HG03025 (cell line): ENCODE measurements around the gene SYNJ2.

Source experiments
- ATAC-seq: cut with Tn5 transposase; IDR thresholded peaks from one replicate; pipeline ENCODE4 v1.9.1; 2021; ENCODE audit warnings: mild to moderate bottlenecking, moderate library complexity; ENCODE audit not compliant: unreplicated experiment, low FRiP score

Gene SYNJ2

DNA sequence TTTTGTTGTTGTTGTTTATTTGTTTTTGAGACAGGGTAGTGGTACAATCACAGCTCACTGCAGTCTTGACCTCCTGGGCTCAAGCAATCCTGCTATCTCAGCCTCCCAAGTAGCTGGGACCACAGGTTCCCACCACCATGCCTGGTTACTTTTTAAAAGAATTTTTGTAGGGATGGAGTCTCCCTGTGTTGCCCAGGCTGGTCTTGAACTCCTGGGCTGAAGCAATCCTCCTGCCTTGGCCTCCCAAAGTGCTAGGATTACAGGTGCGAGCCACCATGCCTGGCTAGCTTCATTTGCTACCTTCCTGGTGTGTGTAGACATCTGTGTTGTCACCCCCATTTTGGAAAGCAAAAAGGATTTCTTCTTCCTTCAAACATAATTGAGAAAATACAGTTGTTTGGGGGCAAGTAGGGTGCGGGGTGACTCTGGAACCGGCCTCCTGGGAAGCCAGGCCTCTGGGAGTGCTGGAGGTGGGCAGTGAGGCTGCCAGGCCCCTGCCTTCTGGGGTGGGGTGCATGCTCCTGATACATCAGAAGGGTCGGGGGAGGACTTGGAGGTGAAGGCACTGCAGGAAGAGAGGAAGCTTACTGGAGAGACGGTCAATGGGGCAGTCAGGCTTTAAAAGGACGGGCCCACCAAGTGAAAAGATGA is 28.4 kb downstream of the SYNJ2 start:
- no peak for ATAC-seq

DNA sequence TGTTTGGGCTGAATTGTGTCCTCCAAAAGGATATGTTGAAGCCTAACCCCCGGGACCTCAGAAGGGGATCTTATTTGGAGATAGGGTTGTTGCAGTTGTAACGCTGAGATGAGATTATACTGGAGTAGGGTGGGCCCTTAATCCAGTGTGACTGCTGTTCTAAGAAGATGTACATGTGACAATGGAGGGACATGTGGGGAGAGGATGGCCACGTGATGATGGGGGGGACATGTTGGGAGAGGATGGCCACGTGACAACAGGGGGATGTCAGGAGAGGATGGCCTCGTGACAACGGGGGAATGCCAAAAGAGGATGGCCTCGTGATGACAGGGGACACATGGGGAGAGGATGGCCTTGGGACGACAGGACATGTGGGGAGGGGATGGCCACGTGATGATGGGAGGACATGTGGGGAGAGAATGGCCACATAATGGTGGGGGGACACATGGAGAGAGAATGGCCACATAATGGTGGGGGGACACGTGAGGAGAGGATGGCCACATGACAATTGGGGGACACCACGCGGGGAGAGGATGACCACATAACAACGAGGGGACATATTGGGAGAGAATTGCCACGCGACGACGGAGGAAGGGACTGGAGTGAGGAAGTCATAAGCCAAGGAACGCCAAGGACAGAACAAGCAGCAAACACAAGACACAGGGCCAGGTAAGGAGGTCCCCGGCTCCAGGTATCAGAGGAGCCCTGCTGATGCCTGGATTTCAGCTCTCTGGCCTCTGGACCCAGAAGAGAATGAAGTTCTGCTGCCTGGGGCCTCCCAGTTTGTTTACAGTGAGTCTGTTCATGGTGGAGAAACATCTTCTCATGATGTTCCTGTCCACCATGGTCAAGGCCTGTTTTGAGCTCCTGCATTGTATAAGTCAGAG is 29.2 kb downstream of the SYNJ2 start:
- ATAC-seq, result no peak

DNA sequence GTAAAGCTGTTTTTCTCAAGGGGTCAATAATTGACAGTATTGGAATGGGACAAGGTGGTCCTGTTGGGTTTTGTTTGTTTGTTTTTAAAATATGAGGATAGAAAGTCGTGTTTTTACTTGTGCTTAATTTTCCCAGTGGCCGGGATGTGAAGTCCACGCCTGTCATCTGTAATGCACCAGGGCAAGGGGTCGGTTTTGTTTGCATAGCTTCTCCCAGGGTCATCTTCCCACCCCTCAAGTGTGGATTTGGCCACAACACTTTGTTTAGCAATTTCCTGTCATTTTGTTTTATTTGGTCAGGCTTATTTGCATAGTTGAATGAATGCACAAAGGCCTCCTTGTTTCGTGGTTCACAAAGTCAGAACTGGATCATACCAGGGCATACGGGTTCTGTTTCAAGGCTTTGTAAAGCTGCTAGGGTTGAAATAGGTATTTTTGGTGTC is 29.8 kb downstream of the SYNJ2 start:
- no peak for ATAC-seq

DNA sequence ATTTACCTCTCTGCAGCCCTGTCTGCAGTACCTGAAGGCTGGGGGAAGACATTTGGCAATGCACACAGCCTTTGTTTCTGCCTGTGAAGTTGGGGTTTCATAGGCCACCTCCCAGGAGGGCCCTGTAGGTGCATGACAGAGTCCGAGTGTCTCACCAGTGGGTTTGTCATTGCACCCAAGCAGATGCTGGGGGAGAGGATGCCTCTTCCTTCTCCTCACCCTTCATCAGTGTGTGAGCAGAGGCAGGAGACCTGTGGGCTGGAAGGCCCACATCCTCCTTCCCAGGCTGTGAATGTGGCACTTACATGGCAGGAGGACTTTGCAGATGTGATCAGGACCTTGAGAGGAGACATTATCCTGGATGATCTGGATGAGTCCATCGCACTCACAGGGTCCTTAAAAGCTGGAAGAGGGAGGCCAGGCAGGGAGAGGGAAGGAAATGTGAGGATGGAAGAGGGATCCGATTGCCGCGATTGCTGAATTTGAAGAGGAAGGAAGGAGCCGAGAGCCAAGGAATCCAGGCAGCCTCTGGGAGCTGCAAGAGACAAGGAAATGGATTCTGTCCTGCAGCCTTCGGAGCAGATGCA is 30.4 kb downstream of the SYNJ2 start:
- ATAC-seq, result no peak

DNA sequence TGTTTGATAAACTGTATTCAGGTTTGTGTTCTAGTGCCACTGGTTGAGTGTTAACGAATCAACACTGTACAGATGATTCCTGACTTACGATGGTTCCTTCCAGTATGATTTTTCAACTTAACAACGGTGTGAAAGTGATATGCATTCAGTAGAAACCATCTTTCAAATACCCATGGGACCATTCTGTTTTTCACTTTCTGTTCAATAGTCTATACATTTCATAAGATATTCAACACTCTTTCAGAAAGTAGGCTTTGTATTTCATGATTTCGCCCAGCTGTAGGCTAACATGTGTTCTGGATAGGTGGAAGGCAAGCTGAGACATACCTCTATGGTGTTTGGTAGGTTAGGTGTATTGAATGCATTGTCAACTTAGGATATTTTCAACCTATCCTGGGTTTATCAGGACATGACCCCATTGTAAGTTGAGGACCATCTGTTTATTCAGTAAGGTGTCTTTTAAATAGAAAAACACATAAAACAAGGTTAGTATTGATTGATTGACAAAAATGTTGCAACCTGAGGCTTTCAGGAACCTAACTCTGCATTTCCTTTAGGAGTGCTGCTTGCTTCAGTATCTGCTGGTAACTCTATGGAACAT is 32.3 kb downstream of the SYNJ2 start:
- ATAC-seq, result no peak

DNA sequence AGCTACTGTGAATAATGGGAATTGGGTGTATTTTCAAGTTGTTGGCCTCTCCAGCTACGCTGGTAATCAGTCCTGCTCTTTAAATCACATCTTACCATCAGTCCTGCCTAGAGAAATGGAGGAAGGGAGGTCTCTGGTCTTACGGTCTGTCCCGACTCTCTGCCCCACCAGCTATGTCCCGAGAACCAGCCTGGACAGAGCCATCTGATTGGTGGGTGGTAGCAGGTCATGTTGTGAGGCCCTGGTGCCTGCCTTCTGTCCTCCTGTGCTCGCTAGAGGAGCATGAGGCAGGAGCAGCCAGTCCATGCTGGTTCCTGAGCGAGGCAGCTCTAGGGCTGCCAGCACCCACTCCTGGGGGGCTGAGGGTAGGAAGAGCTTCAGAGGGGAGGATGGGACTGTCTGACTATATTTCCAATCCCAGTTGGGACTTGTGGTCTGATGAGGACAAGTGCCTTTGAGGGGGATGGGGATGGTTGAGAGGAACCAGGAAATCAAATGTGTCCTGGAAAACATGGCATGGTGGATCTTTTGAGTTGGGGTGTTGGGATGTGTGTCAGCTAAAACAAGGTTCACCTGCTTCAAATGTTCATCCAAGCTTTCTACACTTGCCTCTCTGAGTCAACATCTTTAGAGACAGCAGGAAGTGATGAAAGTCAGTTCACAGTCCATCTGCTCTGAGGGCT is 33.0 kb downstream of the SYNJ2 start:
- ATAC-seq, result no peak

DNA sequence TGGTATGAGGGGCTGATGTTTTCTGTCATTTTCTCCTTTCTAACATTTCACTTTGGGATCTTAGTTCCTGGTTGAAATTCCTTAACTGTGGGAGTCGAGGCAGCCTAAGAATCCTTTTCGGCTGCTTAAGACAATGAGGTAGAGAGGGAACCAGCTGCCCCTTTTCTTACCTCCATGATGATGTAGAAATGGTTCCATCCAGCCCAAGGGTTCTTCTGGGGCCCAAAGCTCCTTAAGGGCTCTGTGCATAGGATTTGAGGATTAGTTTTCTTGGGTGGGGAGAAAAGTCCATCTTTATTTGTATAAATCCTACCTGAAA is 33.5 kb downstream of the SYNJ2 start:
- no peak for ATAC-seq

DNA sequence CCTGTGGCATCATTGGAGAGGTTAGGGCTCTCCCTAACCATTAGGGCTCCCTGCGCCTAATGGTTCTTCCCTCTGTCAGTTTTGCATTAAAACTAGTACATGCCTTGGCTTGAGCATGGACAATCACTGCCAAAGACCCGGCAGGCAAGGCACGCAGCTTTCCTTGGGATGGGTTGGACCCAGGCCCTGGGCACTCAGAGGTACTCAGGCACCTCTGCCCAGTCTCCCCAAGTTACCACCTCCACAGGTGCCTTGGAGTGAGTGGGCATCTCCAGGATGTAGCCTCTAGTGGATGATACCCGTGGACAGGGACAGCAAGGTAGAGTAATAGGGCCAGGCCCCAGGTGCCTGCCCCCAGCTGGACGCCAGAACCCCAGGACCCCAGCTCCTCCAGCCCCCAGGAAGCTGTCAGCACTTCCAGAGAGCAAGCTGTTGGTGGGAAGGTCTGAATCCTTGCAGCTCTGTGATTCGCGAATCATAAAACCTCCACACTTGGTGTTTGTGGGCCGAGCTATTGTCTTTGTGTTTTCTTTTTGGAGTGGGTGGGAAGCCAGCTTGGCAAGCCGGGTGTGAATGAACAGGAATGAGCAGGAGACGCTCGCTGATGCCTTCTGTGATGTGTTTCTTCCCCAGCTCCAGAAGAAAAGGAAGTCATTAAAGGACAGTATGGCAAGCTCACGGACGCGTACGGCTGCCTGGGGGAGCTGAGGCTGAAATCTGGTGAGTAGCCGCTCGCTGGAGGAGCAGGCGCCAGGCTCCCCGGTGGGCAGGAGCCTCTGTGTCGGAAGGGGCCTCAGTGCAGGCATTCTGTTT is 35.1 kb downstream of the SYNJ2 start:
- ATAC-seq, result no peak

DNA sequence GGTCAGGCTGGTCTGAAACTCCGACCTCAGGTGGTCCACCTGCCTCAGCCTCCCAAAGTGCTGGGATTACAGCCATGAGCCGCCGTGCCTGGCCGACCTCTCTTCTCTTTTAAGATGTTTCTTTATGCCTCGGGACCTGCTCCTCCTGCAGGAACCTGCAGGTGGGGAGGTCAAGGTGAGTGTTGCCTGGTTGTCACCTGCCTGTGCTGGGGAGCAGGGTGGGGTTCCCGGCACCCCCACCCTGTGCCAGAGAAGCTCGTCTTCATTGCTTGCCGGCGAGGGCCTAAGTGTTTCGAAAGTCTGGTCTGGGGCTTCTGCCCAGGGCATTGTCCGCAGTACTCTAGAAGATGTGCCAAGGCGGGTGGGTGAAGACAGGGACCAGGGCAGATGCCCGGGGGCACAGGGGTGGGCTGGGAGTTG is 36.0 kb downstream of the SYNJ2 start:
- ATAC-seq, result no peak

DNA sequence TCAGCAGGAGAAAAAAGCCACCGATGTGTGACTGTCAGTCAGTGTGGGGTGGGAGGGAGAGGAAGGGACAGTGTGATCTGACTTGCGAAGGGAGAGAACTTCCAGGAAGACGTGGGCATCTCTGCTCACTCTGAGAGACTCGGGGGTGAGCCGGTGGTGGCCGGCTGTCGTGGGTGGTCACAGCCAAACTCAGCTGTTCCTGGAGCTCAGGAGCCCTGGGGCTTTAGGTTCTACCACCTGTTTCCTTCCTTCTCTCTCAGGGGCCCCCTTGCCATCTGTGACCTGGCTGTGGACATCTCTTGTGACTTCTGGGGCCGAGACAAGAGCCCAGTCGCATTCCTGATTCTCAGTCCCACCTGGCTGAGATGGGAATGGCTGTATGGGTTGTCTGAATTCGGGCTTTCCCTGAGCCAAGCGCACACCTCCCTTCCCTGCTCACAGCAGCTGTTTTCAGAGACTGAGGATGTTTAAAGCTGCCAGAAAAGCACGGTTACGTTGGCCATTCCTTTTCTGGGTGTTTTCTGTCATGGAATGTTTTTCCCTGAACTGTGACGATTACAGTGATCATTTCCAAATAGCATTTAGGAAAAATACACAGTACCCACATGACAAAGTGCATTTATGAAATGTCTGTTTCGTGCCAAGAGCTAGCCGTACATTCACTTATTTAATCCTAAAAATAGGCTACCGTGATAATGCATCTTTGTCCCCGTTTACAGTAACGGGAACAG is 36.5 kb downstream of the SYNJ2 start:
- no peak for ATAC-seq

DNA sequence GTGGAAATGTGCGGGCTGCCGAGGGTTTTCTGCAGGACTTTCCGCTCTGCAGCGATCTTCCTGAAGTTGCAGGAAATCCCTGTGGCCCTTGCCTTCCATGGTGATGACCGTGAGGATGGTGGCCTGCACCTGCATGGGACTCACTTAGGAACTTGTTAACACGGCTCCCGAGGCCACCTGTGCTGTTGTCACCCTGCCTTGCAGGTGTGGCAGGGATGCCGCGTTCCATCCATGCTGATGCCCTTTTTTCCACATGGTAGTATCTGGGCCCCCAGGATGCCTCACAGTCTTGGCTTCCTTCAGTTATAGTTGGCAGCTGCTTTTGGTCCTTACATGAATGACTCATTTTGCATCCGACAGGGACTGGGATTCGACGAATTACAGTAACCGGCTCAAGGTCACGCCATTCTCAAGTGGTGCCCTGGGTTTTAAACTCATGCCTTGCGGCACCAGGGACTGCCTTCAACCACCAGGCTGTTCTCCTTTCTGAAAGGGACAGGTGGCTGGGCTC is 37.2 kb downstream of the SYNJ2 start:
- no peak for ATAC-seq

DNA sequence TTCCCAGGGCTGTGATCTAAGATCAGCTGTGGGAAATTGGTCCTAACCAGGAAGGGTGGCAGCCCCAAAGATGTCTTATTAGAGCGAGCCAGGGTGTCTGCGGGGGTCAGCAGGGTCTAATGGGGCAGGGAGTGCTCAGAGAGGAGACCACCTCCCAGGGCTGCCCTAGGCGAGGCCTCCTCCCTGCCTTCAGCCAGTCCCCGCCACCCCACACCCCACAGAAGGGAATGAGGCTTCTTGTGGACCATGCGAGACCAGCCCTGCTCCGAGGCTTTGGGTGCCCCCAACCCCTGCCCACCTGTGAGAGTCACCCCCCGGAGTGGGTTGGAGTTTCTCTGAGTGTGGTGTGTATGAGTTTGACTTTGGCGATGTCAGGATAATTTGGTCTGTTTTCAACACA is 37.8 kb downstream of the SYNJ2 start:
- no peak for ATAC-seq

DNA sequence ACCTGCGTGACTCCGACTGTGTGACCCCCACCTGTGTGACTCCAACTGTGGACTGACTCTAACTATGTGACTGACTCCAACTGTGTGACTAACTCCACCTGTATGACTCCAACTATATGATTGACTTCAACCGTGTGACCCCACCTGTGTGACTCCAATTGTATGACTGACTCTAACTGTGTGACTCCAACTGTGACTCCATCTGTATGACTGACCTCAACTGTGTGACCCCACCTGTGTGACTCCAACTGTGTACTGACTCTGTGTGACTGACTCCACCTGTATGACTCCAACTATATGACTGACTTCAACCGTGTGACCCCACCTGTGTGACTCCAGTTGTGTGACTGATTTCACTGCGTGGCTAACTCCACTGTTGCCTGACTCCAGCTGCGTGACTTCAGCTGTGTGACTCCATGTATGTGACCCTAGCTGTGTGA is 38.6 kb downstream of the SYNJ2 start:
- ATAC-seq, result no peak

DNA sequence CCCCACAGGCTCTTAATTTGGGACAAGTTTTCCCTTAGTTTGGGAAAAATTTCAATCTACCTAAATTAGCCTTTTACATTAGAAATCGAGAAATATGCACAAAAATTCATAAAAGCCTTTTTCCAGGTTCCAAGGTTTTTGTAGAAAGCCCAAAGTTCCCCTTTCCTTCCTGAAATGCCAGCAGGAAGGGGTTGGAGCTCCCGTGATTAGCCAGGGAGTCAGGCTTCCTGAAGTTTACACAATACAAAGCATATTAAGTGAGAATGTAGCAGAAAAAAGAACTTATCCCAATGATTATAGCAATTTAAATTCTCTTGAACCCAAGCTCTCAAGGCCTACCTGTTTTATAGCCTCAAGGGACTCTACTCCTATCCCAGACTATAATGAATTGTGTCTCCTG is 39.1 kb downstream of the SYNJ2 start:
- no peak for ATAC-seq

DNA sequence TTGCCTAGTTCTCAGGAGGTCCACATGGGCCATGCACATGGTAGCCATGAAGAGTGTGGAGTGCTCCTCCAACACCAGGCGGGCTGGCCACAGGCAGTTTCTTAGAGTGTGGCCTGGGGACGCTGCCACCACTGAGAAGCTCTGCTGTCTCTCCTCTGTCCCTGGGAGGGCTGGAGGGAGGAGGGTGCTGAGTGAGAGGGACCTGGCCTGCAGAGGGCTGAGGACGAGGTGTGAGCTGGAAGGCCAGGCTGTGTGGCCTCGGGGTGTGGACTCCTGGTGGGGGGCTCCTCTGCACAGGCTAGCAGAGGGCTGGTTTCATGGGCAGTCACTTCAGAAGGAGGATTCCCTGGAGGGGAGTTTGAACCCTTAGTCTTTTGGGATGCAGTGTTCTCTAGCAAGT is 39.7 kb downstream of the SYNJ2 start:
- no peak for ATAC-seq

DNA sequence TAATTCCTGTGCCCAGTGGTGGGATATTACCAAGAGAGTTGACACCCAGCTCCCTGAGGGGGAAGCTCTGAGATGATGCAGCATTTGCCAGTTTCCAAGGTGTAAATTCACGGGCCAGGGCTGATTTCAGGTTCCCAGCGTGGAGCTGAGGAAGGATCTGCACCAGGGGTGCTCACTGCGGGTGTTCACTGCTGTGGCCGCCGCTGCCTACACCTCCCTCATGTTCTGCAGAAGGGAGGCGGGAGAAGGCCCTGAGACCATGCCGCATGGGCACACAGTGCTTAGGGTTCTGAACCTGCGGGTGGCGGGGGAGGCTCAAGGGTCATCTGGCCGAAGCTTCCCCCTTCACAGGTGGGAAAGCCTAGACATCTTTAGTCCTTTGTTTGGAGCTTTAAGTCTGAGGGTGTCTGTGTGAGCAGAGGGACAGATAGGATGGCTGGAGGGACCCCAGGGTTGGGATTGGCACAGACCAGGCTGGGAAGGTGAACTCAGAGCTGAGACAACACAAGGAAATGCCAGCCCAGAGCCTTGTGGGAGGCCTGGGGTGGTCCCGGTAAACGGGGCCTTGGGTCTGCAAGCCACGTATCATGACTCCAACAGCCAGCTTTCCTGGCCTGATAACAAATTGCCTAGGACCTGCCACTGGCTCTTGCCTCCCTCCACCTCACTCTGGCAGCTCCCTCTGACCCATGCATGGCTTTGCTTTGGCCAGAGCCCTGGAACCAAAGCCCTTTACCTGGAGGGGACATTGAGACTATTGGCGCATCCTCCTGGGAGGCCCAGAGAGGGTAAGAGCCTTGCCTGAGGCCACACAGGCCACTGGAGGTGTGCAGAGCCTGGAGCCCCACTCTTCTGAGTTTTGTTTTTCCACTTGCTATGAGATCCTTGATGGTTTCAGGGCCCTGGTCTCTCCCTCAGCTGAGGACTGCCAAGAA is 40.4 kb downstream of the SYNJ2 start:
- no peak for ATAC-seq

DNA sequence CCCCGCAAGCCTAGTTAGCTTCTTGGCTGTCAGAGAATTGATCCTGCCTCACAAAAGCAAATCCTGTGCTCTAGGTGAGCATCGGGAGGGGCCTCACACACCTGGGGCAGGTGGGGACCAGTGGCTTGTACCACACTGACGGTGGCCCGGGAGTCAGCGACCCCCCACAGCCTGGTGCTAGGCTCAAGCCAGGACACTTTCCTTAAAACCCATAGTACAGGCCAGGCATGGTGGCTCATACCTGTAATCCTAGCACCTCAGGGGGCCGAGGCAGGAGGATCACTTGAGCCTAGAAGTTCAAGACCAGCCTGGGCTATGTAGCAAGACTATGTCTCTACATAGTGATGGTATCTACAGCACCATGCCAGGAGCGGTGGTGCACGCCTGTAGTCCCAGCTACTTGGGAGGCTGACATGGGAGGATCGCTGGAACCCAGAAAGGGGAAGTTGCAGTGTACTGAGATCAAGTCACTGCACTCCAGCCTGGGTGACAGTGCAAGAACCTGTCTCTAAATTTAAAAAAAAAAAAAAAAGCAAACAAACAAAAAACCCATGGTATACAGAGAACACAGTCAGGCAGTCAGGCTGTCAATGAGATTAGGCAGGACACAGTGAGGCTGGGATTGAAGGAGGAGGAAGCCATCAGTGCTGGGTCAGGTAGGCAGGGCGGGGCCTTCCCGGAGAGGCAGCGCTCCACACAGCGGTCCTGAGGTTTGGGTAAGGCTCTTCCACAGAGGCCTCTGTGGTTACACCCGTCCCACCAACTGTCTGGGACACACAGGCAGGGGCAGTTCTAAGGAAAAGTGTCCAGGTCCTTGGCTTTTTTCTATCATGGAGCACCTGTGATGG is 41.3 kb downstream of the SYNJ2 start:
- no peak for ATAC-seq
